ENCODE measurements around the gene KCTD14. TPM values are rescaled to one million over a fixed set of nuclear protein-coding genes. Genes with fewer than 3 reads are reported as not detected.

The KCTD14 gene
- total and polyA plus RNA-seq, 9 of the 15 experiments (the other 6 are each of a cell fraction or from before 2014, with no cell fraction given) = 0.04 to 0.30 (median 0.11) TPM; not detected in 2

DNA sequence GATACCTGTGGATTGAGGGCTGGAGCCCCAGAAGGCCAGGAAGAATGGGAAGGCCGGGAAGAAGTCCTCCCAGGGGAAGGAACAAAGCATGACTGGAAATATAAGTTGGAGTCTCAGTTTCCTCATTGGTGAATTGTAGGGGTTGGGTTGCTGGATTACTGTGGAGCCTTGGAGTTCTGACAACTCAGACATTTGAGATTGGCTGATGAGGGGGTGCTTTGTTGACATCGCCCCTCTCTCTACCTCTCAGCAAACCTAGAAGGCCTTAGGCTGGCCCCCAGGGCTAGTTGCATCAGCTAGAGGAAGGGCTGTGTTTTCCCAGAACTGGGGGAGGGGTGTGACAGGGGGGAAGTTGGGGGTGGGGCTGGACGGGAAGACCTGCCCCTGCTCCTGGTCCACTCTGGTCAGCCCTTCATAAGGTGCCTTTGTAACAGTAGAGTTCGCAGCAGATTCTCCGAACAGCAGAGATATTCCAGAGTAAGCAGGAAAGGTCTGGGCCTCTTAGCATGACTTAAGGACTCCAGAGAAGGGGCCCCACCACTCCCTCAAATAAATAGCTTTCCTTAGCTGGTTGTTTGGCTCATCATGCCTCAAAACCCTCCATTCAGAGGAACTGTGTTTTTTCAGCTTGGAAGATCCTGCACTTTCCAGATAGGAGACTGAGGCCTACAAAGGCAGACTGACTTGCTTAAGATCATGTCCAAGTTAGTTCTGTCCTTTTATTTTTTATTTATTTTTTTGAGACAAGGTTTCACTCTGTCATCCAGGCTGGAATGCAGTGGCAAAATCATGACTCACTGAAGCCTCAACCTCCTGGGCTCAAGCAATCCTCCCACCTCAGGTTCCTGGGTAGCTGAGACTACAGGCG, 28.1 kb upstream of the KCTD14 start (continued):
- TF ChIP-seq BACH1 (tag; IDR thresholded peaks at IDR 0.05) (peak; percentile 81), CTCF (IDR thresholded peaks at IDR 0.05 in 2 of 3, conservative IDR thresholded peaks at IDR 0.05 in 1 of 3; ENCODE audit: insufficient read depth in 2 of 3, low read depth in 1 of 3, low read length in 3 of 3) (no peak), ATF2 (CRISPR knock-in tag; IDR thresholded peaks at IDR 0.05) (no peak), ZNF609 (CRISPR knock-in tag; IDR thresholded peaks at IDR 0.05; ENCODE audit: borderline replicate concordance) (no peak), CCAR2 (IDR thresholded peaks at IDR 0.05; ENCODE audit: low read depth, low read length) (no peak), ILF3 (IDR thresholded peaks at IDR 0.05; ENCODE audit: borderline replicate concordance) (no peak), PCBP1 (IDR thresholded peaks at IDR 0.05; ENCODE audit: low read depth, low read length, poor library complexity, severe bottlenecking) (no peak), NR1H2 (CRISPR knock-in tag; IDR thresholded peaks at IDR 0.05) (no peak), ZNF140 (CRISPR knock-in tag; IDR thresholded peaks at IDR 0.05) (no peak), POLR2B (IDR thresholded peaks at IDR 0.05; ENCODE audit: low read depth, partially characterized antibody) (peak; percentile 66), MCM2 (IDR thresholded peaks at IDR 0.05; ENCODE audit: low read depth) (no peak), RNF2 (IDR thresholded peaks at IDR 0.05) (peak; percentile 66; the same call in 1 of the 2 replicates), TAF7 (tag; IDR thresholded peaks at IDR 0.05) (no peak), ZNF184 (CRISPR knock-in tag; IDR thresholded peaks at IDR 0.05) (no peak), ZZZ3 (IDR thresholded peaks at IDR 0.05) (no peak), ZNF12 (CRISPR knock-in tag; IDR thresholded peaks at IDR 0.05) (no peak), OTX1 (CRISPR knock-in tag; IDR thresholded peaks at IDR 0.05) (no peak), KAT8 (IDR thresholded peaks at IDR 0.05; ENCODE audit: low read depth) (no peak), BRD9 (IDR thresholded peaks at IDR 0.05; ENCODE audit: low read depth, partially characterized antibody) (peak; percentile 87), RAD51 (IDR thresholded peaks at IDR 0.05; ENCODE audit: borderline replicate concordance, low read depth) (peak; percentile 20; the same call in 1 of the 2 replicates)
